DMS114 treated with DMSO at 0.1 percent for 48 hours (cell line): ENCODE results near the gene SERINC3.
A peak's percentile ranks its signal among the peaks of the same experiment; 100 is the strongest.
"Not testable (repeated sequence)": the region's sequence is repeated elsewhere in the genome, so short reads cannot be mapped to it uniquely, and the experiment has no call there.

Source experiments
- DNase-seq: peaks from one replicate; lab custom pipeline; 2025; ENCODE audit not compliant: unreplicated experiment; lab: John Stamatoyannopoulos, UW

The SERINC3 gene

GRCh38 chr20:44494681-44495080 is 27.2 kb downstream of the SERINC3 start:
- no peak for DNase-seq

GRCh38 chr20:44494266-44494665 is 27.6 kb downstream of the SERINC3 start:
- DNase-seq = no peak

- DNase-seq = no peak
Observed at GRCh38 chr20:44491635-44492395, 30.1 kb downstream of the SERINC3 start.

GRCh38 chr20:44489931-44490330 is 31.9 kb downstream of the SERINC3 start:
- DNase-seq = no peak

- no peak for DNase-seq
Observed at GRCh38 chr20:44489223-44489622, 32.6 kb downstream of the SERINC3 start.

- DNase-seq = no peak
Observed at GRCh38 chr20:44488551-44488950, 33.3 kb downstream of the SERINC3 start.

GRCh38 chr20:44485830-44486198 is 36.1 kb downstream of the SERINC3 start:
- DNase-seq = no peak

- no peak for DNase-seq
Observed at GRCh38 chr20:44485078-44485829, 36.6 kb downstream of the SERINC3 start.

- DNase-seq = no peak
Observed at GRCh38 chr20:44483112-44483511, 38.8 kb downstream of the SERINC3 start.

GRCh38 chr20:44481719-44482416 is 40.0 kb downstream of the SERINC3 start:
- DNase-seq = no peak

GRCh38 chr20:44480097-44480496 is 41.8 kb downstream of the SERINC3 start:
- DNase-seq = no peak

- no peak for DNase-seq
Observed at GRCh38 chr20:44479643-44480042, 42.2 kb downstream of the SERINC3 start.

GRCh38 chr20:44478206-44478605 is 43.7 kb downstream of the SERINC3 start:
- DNase-seq = no peak

GRCh38 chr20:44477151-44477550 is 44.7 kb downstream of the SERINC3 start:
- DNase-seq = no peak

GRCh38 chr20:44475694-44476560 is 45.9 kb downstream of the SERINC3 start, which contains the start of gene TTPAL:
TTPAL (plus strand) TSS chr20:44475874; CDS start chr20:44480000, 4,126 bp downstream.
- DNase-seq = peak; percentile 35

- DNase-seq = no peak
Observed at GRCh38 chr20:44475372-44475693, 46.5 kb downstream of the SERINC3 start.

GRCh38 chr20:44472283-44472682 is 49.6 kb downstream of the SERINC3 start:
- DNase-seq = not testable (repeated sequence)

GRCh38 chr20:44471481-44471882 is 50.4 kb downstream of the SERINC3 start:
- no peak for DNase-seq

GRCh38 chr20:44470327-44470726 is 51.5 kb downstream of the SERINC3 start:
- DNase-seq = no peak

- no peak for DNase-seq
Observed at GRCh38 chr20:44468044-44468782, 53.7 kb downstream of the SERINC3 start.
